GM19395 (cell line): ENCODE measurements around the gene NTN1.
"Not testable (repeated sequence)": the region's sequence is repeated elsewhere in the genome, so short reads cannot be mapped to it uniquely, and the experiment has no call there.

Source experiments
- ATAC-seq: cut with Tn5 transposase; IDR thresholded peaks from one replicate; pipeline ENCODE4 v1.9.1; 2021; ENCODE audit warnings: mild to moderate bottlenecking, moderate library complexity; ENCODE audit not compliant: unreplicated experiment

Gene NTN1

DNA sequence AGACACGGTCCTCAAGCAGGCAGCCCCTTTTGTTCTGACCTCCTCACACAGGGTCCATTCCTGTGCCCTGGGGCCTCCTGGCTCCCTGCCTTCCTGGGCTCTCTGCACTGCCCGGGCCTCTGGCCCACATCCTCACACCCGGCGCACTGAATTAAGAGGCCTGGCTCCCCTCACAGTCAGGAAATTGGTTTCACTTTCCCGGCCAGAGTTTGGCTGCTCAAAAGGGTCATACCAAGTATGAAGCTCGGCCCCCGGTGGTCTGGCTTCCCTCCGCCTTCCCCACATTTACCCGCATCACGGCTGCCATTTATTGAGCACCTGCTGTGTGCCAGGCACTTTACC, 220.0 kb downstream of the NTN1 start:
- no peak for ATAC-seq

- ATAC-seq: no peak
Observed at GRCh38 chr17:9241774-9242496, 220.6 kb downstream of the NTN1 start.

GRCh38 chr17:9242497-9242881, 221.2 kb downstream of the NTN1 start:
- ATAC-seq: no peak

- no peak for ATAC-seq
Observed at GRCh38 chr17:9242983-9243382, 221.7 kb downstream of the NTN1 start.

DNA sequence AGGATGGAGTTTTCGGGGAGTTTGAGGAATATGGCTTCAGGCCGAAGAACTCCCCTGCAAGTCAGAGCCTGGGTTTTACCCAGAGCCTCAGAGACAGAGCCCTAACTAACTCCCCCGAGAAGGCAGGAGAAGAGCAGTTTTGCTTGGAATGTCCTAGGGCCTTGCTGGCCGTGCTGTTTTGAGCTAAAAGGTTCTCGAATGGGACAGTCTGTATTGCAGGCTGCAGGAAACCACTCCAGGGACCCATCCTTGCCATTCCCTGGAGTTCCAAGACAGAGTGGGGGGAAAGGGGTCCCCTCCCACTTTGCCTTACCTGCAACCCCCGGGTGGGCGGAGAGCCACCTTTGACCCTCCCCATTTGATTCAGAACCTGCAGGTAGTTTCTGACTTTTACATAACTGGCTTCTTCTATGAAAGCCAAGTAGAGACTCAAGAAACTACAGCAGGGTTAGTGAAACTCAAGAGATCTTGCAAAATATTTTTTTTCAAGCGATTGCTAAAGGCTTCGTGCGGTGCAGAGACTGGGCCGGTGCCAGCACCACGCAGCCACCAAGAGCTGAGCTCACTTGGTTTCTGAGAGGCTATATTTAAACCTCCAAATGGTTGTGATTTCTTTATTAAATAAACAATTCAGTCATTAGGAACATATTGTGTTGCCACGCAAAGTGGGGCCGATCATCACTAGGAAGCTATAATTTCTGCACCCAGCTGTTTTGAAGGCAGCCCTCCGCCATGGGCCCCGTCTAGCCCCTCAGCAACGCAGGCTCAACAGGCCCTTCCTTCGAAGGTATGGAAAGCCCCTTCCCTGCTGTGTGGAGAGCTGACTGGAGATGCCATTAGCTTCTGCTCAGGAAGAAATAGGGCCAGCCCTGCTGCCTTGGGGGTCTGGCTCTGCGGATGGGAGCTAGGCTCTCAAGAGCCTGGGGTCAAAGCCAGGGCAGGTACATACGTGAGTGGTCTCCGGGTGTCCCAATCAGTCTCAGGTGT, 223.0 kb downstream of the NTN1 start:
- ATAC-seq: no peak

DNA sequence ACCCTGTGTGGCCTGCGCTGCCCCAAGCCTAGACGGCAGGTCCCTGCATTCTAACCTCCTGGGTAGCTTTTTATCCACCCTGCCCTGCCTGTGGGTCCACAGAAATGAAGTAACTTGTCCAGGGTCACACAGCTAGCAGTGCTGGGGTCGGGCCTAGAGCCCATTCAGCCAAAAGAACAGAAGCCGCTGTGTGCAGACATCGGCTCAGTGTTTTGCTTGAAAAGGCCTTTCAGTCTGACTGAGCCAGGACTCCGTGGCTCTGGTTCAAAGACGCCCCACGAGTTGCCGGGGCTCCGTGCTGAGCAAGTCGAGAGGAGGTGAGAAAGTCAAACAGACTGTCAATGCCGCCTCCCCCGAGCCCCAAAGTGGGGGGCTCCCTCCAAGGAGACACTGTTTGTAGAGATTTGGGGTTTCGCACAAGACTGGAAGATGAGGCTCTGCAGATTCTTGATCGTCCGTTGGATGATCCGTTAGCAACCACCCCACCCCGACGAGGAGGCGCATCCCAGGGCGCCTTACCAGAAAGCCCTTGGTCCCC, 226.2 kb downstream of the NTN1 start:
- ATAC-seq: no peak

GRCh38 chr17:9249245-9249953, 228.1 kb downstream of the NTN1 start:
- ATAC-seq: no peak

GRCh38 chr17:9251273-9251672, 230.0 kb downstream of the NTN1 start:
- no peak for ATAC-seq

GRCh38 chr17:9253308-9253707, 232.0 kb downstream of the NTN1 start:
- no peak for ATAC-seq

GRCh38 chr17:9254841-9255240, 233.5 kb downstream of the NTN1 start:
- ATAC-seq: no peak

GRCh38 chr17:9255833-9256232, 234.5 kb downstream of the NTN1 start:
- ATAC-seq: no peak

GRCh38 chr17:9256361-9256750, 235.0 kb downstream of the NTN1 start:
- no peak for ATAC-seq

DNA sequence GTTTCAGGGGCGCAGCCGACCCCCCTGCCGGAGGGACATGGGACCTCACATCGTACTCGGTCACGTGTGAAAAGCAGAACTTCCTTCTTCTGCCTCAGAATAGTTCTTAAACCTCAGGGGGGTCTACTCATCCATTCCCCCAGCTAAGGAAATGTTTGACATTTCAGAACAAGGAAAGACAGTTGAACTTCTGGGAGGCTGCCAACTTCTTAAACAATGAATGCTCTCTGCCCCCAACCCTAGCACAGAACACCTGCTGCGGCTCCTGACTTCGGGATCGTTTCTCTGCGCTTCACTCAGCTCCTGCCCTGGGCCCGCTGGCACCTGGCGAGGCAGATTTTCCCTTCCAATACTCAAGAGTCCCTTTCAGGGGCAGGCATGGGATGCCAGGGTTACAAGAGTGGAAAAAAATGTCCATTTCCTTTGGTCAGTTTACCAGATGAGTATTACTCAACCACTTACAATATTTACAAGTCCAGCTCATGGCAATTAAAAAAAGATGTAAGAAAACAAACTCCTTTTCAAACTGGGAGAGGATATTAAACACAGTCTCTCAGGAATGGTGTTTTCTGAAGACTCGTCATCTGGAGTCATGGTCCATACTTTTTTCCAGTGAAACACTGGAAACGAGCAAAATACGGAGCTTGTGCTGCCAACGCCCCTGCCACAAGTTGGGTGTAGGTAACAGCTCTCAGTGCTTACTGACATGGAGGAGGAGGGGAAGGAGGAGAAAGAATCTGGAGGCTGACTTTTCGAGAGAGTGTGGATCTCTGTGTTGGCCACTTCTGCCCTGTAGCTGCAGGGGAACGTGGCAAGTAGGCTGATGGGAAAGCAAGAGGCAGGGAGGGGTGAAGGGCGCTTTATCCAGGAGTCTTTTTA, 235.7 kb downstream of the NTN1 start:
- no peak for ATAC-seq

GRCh38 chr17:9257630-9257965, 236.3 kb downstream of the NTN1 start:
- not testable (repeated sequence) for ATAC-seq

GRCh38 chr17:9258115-9259015, 237.1 kb downstream of the NTN1 start:
- no peak for ATAC-seq

- ATAC-seq: no peak
Observed at GRCh38 chr17:9259419-9259818, 238.1 kb downstream of the NTN1 start.

DNA sequence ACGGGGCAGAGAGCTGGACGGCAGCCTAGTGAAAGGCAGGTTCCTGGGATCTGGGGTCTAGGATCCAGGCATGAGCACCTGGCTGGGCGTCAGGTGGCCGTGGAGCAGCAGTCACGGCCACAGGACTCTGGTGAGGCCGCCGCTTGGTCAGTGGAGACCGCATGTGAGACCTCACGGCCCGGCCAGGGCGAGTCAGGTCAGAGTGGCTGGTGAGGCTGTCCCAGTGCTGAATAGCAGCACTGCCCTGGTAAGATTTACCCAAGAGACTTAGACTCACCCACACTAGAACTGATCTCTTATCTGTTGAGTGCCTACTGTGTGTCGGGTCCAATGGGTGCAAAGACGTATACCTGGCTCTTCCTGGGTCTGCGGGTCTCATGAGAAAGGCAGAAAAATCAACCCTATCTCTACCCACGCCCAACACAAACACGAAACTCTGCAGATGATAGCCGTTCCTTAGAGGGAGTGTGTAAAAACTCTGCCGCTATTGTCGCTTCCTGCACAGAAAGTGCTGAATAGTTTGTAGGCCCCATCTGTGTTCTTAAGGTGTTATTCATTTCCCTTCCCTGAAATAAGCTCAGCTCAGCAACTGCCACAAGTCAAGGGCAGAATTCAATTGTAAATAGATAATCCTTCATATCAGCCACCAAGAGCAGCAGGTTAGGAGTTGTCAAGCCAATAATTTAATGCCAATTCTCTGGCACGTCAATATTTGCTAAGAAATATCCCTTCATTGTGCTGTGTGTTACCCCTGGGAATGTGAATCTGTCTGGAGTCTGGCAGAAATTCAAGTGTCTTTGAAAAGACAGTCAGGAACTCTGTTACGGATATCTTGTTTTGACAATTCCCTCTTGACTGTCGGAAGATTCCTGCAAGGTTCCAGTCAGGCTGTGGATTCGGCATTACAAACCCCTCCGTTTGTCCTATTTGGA, 240.0 kb downstream of the NTN1 start:
- no peak for ATAC-seq

DNA sequence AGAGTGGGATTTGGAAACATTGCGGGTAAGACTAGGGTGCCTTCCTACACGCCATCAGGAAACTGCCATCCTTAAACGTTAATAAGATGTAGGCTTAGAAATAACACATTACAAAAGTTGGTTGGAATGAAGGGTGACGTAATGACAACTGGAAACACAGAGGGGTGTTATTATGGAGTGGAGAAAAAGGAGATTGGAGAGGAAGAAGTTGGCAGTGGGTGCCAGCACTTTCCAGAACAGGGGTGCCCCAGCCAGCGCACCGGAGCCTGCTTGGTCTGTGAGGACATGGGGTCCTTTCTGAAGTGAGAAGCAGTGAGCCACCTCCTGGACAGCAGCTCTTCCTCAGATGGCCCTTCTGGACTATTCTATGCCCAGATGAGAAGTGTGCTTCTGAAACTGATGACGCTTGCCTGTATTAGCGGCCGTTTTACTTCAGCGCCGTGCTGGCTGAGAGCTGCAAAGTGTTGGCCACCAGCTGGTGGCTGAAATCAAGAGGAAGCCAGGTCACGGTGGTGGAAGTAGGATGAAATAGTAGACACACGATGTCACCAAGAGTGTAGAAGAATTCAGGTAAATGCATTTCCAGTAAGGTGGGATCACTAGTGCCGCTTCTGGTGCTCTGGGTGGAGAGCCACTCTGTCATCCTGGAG, 244.8 kb downstream of the NTN1 start:
- no peak for ATAC-seq
